Epithelial cell of esophagus (primary cell): ENCODE data around the gene RNF214.

ENCODE experiments used
- DNase-seq: peaks from one replicate; pipeline ENCODE4 v3.0.0; 2010; ENCODE audit warnings: low read depth
- H3K4me3 ChIP-seq: 2 replicates; pipeline ENCODE4 v1.5.1; 2011; ENCODE audit warnings: mild to moderate bottlenecking, low read length, control low read depth
- TF ChIP-seq, protein P1 (sequence below): IDR thresholded peaks from 2 replicates; pipeline ENCODE4 v1.5.1; 2011; ENCODE audit warnings: low read depth, mild to moderate bottlenecking, low read length, control low read depth, inconsistent platforms; ENCODE audit not compliant: insufficient read depth; ENCODE audit errors: missing control alignments

RNF214 gene

GRCh38 chr11:117281159-117281558 is 48.7 kb downstream of the RNF214 start:
- H3K4me3 ChIP-seq, result no peak overlapping the region
- TF ChIP-seq, protein P1, sequence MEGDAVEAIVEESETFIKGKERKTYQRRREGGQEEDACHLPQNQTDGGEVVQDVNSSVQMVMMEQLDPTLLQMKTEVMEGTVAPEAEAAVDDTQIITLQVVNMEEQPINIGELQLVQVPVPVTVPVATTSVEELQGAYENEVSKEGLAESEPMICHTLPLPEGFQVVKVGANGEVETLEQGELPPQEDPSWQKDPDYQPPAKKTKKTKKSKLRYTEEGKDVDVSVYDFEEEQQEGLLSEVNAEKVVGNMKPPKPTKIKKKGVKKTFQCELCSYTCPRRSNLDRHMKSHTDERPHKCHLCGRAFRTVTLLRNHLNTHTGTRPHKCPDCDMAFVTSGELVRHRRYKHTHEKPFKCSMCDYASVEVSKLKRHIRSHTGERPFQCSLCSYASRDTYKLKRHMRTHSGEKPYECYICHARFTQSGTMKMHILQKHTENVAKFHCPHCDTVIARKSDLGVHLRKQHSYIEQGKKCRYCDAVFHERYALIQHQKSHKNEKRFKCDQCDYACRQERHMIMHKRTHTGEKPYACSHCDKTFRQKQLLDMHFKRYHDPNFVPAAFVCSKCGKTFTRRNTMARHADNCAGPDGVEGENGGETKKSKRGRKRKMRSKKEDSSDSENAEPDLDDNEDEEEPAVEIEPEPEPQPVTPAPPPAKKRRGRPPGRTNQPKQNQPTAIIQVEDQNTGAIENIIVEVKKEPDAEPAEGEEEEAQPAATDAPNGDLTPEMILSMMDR, result no peak
- DNase-seq, result peak; percentile 77

- H3K4me3 ChIP-seq, result no peak overlapping the region
- no peak for DNase-seq
- TF ChIP-seq, protein P1, result no peak
Measured at GRCh38 chr11:117281869-117282268, 49.4 kb downstream of the RNF214 start.

DNA sequence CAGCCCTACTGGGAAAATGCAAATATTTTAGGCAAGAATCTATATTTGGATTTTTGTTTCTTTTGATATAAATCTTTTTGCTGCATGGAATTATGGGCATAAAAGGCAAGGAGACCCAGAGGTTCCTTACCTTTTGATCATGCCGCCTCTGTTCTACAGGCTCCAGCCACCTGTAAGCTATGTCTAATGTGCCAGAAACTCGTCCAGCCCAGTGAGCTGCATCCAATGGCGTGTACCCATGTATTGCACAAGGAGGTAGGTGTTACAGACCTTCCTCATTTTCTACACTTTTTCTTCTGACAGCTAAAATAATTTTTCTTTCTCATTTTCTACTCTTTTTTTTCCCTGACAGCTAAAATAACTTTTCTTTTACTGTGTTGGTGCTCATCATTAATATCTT is 50.5 kb downstream of the RNF214 start:
- H3K4me3 ChIP-seq, result no peak overlapping the region
- TF ChIP-seq, protein P1, result no peak
- DNase-seq, result no peak

GRCh38 chr11:117284053-117284452 is 51.6 kb downstream of the RNF214 start:
- TF ChIP-seq, protein P1, result no peak
- no peak for DNase-seq
- no peak overlapping the region for H3K4me3 ChIP-seq

DNA sequence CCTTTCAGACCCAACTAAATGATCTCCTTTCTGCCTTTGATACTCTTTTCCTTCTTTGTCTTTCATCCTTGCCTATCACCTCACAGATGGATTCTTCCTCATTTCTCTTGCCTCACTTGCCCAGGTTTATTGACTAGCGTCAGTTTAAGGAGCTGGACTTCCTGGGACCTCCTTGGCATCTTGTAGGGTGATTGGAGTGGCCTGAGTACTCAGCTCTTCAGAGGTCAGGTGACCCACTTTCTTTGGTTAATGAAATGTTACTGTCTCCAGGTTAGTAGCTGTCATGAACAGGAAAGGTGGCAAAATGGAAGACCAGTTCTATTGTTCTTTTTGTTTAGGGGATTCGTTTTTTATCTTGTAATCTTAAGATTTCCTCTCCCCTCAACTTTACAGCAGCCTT is 54.1 kb downstream of the RNF214 start:
- DNase-seq, result no peak
- TF ChIP-seq, protein P1, result no peak
- H3K4me3 ChIP-seq, result no peak overlapping the region

GRCh38 chr11:117287668-117288067 is 55.2 kb downstream of the RNF214 start:
- TF ChIP-seq, protein P1, result no peak
- DNase-seq, result no peak
- no peak overlapping the region for H3K4me3 ChIP-seq

- TF ChIP-seq, protein P1, result no peak
- DNase-seq, result no peak
- H3K4me3 ChIP-seq, result no peak overlapping the region
Measured at GRCh38 chr11:117289795-117290194, 57.3 kb downstream of the RNF214 start.
